Right atrium auricular region (tissue), 2 donors: ENCODE data around the gene MGAT5. TPM values are rescaled to one million over a fixed set of nuclear protein-coding genes. Genes with fewer than 3 reads are reported as not detected.

Experiments
- DNase-seq: peaks from one replicate; pipeline ENCODE4 v3.0.0-alpha.2; 2019; ENCODE audit warnings: low spot score
- H3K27ac ChIP-seq, 2 donors: fragments of 200-600 bp; sonication (generic); 1 replicate in 1 of 2; 2 replicates in 1 of 2; pipeline ENCODE4 v1.5.1; 2016 to 2019
- H3K27me3 ChIP-seq, 2 donors: fragments of 200-600 bp; sonication (generic); one replicate each; pipeline versions ENCODE4 v1.5.1 to v1.6.0; 2017 to 2019
- H3K36me3 ChIP-seq: fragments of 200-600 bp; sonication (generic); one replicate; pipeline ENCODE4 v1.5.1; 2016
- H3K4me1 ChIP-seq, 2 donors: fragments of 200-600 bp; sonication (generic); one replicate each; pipeline versions ENCODE4 v1.5.1 to v1.6.0; 2017 to 2019
- H3K4me3 ChIP-seq, 2 donors: fragments of 200-600 bp; sonication (generic); 1 replicate in 1 of 2; 2 replicates in 1 of 2; pipeline ENCODE4 v1.5.1; 2017 to 2019; ENCODE audit warnings: mild to moderate bottlenecking in 1 of 2, moderate library complexity in 1 of 2
- H3K9me3 ChIP-seq, 2 donors: fragments of 200-600 bp; sonication (generic); one replicate each; pipeline ENCODE4 v1.5.1; 2019
- CTCF ChIP-seq, 2 donors: fragments of 200-600 bp; sonication (generic); IDR thresholded peaks; one replicate each; pipeline ENCODE4 v1.5.1; 2019; ENCODE audit warnings: antibody characterized with exemption in 2 of 2
- total RNA-seq, 2 donors: library from RNA; depleted of rRNA; stranded (reverse); fragments of >200 nt; gene quantifications; one replicate each; pipeline ENCODE4 v1.1.0, GENCODE V29; 2016

MGAT5 gene
- total RNA-seq, 2 donors from 2014 or later: 56.9 to 91.0 TPM

GRCh38 chr2:134462791-134463698 lies 209.2 kb downstream of the MGAT5 start:
- H3K27ac ChIP-seq: no peak overlapping the region
- DNase-seq: no peak
- no peak overlapping the region for H3K4me3 ChIP-seq
- no peaks in the 10 kb centered on the region for H3K27me3 ChIP-seq
- no peaks in the 10 kb centered on the region for H3K36me3 ChIP-seq
- H3K4me1 ChIP-seq: peaks cover 0 to 5% of the 10 kb centered on the region in 2 donors
- TF ChIP-seq CTCF (IDR thresholded peaks at IDR 0.05): no peak
- H3K9me3 ChIP-seq: no peaks in the 10 kb centered on the region

- no peak for DNase-seq
Measured at GRCh38 chr2:134463699-134464022, 209.8 kb downstream of the MGAT5 start.

GRCh38 chr2:134465228-134466105 lies 211.6 kb downstream of the MGAT5 start:
- H3K9me3 ChIP-seq: no peaks in the 10 kb centered on the region
- no peak for TF ChIP-seq CTCF (IDR thresholded peaks at IDR 0.05)
- no peaks in the 10 kb centered on the region for H3K27me3 ChIP-seq
- no peak overlapping the region for H3K4me3 ChIP-seq
- peaks cover 0 to 5% of the 10 kb centered on the region in 2 donors for H3K4me1 ChIP-seq
- H3K36me3 ChIP-seq: no peaks in the 10 kb centered on the region
- DNase-seq: peak; percentile 38
- no peak overlapping the region for H3K27ac ChIP-seq

More at GRCh38 chr2:134463699-134464022, 209.8 kb downstream of the MGAT5 start:
- H3K27ac ChIP-seq: no peak overlapping the region
- no peaks in the 10 kb centered on the region for H3K36me3 ChIP-seq
- H3K4me1 ChIP-seq: peaks cover 0 to 5% of the 10 kb centered on the region in 2 donors
- no peaks in the 10 kb centered on the region for H3K9me3 ChIP-seq
- H3K4me3 ChIP-seq: no peak overlapping the region
- TF ChIP-seq CTCF (IDR thresholded peaks at IDR 0.05): no peak
- H3K27me3 ChIP-seq: no peaks in the 10 kb centered on the region

GRCh38 chr2:134466141-134466540 lies 212.3 kb downstream of the MGAT5 start:
- Histone ChIP-seq H3K27me3 (no peaks in the 10 kb centered on the region), H3K4me1 (peaks cover 0 to 1% of the 10 kb centered on the region in 2 donors), H3K9me3 (no peaks in the 10 kb centered on the region), H3K36me3 (no peaks in the 10 kb centered on the region), H3K27ac (no peak overlapping the region), H3K4me3 (no peak overlapping the region)
- peak in 1 of 2 donors; percentile 46 for TF ChIP-seq CTCF (IDR thresholded peaks at IDR 0.05)
- DNase-seq: peak; percentile 47

GRCh38 chr2:134468164-134468563 lies 214.3 kb downstream of the MGAT5 start:
- Histone ChIP-seq H3K27ac (no peak overlapping the region), H3K4me1 (no peaks in the 10 kb centered on the region), H3K4me3 (no peak overlapping the region), H3K36me3 (no peaks in the 10 kb centered on the region), H3K9me3 (peaks cover 0 to 4% of the 10 kb centered on the region in 2 donors), H3K27me3 (no peaks in the 10 kb centered on the region)
- TF ChIP-seq CTCF (IDR thresholded peaks at IDR 0.05): no peak
- DNase-seq: peak; percentile 42
